Measurements from ENCODE around the gene LAIR2. TPM values are rescaled to one million over a fixed set of nuclear protein-coding genes. Genes with fewer than 3 reads are reported as not detected.

The LAIR2 gene
- total and polyA plus RNA-seq, 2 of the 13 experiments (the other 11 are each of a cell fraction or from before 2014, with no cell fraction given): 1.3 to 1.9 TPM

DNA sequence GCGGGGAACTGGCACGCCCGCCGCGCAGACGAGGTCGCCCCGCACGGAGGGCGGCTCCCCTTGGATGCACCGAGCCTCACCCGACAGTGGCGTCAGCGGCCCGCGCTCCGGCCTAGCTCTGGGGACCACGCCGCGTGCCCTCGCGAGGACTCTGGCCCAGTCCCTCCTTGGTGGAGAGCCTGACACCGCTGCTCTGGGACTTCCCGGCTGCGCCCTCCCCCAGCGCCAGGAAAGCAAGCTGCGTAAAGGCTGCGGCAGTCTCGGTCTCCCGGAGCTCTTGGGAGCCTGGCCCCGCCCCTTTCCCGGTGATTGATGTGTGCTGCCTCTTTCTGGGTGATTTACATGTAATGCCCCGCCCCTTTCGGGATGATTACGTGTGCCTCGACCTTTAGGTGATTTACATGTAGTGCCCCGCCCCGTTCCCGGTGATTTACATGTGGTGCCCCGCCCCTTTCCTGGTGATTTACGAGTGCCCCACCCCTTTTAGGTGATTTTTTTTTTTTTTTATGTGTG, 39.0 kb upstream of the LAIR2 start, which contains the start of gene LENG9 (continued):
- TF ChIP-seq, protein P1, sequence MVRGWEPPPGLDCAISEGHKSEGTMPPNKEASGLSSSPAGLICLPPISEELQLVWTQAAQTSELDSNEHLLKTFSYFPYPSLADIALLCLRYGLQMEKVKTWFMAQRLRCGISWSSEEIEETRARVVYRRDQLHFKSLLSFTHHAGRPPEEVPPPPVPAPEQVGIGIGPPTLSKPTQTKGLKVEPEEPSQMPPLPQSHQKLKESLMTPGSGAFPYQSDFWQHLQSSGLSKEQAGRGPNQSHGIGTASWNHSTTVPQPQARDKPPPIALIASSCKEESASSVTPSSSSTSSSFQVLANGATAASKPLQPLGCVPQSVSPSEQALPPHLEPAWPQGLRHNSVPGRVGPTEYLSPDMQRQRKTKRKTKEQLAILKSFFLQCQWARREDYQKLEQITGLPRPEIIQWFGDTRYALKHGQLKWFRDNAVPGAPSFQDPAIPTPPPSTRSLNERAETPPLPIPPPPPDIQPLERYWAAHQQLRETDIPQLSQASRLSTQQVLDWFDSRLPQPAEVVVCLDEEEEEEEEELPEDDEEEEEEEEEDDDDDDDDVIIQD (CRISPR knock-in tag; IDR thresholded peaks at IDR 0.05; ENCODE audit: low read depth): no peak
- no peak for TF ChIP-seq ZMYM2 (CRISPR knock-in tag; IDR thresholded peaks at IDR 0.05)
- no peak for TF ChIP-seq ZNF260 (CRISPR knock-in tag; IDR thresholded peaks at IDR 0.05; ENCODE audit: borderline replicate concordance, low read depth)
- TF ChIP-seq PCBP2 (optimal IDR thresholded peaks at IDR 0.05; ENCODE audit: low read depth, low read length, poor library complexity, severe bottlenecking): no peak
- TF ChIP-seq THYN1 (CRISPR knock-in tag; IDR thresholded peaks at IDR 0.05; ENCODE audit: borderline replicate concordance, low read depth): no peak
- peak; percentile 82 for TF ChIP-seq POLR2G (IDR thresholded peaks at IDR 0.05; ENCODE audit: low read depth, low read length)
- TF ChIP-seq, protein P2, sequence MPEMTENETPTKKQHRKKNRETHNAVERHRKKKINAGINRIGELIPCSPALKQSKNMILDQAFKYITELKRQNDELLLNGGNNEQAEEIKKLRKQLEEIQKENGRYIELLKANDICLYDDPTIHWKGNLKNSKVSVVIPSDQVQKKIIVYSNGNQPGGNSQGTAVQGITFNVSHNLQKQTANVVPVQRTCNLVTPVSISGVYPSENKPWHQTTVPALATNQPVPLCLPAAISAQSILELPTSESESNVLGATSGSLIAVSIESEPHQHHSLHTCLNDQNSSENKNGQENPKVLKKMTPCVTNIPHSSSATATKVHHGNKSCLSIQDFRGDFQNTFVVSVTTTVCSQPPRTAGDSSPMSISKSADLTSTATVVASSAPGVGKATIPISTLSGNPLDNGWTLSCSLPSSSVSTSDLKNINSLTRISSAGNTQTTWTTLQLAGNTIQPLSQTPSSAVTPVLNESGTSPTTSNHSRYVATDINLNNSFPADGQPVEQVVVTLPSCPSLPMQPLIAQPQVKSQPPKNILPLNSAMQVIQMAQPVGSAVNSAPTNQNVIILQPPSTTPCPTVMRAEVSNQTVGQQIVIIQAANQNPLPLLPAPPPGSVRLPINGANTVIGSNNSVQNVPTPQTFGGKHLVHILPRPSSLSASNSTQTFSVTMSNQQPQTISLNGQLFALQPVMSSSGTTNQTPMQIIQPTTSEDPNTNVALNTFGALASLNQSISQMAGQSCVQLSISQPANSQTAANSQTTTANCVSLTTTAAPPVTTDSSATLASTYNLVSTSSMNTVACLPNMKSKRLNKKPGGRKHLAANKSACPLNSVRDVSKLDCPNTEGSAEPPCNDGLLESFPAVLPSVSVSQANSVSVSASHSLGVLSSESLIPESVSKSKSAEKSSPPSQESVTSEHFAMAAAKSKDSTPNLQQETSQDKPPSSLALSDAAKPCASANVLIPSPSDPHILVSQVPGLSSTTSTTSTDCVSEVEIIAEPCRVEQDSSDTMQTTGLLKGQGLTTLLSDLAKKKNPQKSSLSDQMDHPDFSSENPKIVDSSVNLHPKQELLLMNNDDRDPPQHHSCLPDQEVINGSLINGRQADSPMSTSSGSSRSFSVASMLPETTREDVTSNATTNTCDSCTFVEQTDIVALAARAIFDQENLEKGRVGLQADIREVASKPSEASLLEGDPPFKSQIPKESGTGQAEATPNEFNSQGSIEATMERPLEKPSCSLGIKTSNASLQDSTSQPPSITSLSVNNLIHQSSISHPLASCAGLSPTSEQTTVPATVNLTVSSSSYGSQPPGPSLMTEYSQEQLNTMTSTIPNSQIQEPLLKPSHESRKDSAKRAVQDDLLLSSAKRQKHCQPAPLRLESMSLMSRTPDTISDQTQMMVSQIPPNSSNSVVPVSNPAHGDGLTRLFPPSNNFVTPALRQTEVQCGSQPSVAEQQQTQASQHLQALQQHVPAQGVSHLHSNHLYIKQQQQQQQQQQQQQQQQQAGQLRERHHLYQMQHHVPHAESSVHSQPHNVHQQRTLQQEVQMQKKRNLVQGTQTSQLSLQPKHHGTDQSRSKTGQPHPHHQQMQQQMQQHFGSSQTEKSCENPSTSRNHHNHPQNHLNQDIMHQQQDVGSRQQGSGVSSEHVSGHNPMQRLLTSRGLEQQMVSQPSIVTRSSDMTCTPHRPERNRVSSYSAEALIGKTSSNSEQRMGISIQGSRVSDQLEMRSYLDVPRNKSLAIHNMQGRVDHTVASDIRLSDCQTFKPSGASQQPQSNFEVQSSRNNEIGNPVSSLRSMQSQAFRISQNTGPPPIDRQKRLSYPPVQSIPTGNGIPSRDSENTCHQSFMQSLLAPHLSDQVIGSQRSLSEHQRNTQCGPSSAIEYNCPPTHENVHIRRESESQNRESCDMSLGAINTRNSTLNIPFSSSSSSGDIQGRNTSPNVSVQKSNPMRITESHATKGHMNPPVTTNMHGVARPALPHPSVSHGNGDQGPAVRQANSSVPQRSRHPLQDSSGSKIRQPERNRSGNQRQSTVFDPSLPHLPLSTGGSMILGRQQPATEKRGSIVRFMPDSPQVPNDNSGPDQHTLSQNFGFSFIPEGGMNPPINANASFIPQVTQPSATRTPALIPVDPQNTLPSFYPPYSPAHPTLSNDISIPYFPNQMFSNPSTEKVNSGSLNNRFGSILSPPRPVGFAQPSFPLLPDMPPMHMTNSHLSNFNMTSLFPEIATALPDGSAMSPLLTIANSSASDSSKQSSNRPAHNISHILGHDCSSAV (CRISPR knock-in tag; IDR thresholded peaks at IDR 0.05; ENCODE audit: borderline replicate concordance): no peak
- no peak for TF ChIP-seq ATM (IDR thresholded peaks at IDR 0.05; ENCODE audit: borderline replicate concordance)
- TF ChIP-seq, protein P3, sequence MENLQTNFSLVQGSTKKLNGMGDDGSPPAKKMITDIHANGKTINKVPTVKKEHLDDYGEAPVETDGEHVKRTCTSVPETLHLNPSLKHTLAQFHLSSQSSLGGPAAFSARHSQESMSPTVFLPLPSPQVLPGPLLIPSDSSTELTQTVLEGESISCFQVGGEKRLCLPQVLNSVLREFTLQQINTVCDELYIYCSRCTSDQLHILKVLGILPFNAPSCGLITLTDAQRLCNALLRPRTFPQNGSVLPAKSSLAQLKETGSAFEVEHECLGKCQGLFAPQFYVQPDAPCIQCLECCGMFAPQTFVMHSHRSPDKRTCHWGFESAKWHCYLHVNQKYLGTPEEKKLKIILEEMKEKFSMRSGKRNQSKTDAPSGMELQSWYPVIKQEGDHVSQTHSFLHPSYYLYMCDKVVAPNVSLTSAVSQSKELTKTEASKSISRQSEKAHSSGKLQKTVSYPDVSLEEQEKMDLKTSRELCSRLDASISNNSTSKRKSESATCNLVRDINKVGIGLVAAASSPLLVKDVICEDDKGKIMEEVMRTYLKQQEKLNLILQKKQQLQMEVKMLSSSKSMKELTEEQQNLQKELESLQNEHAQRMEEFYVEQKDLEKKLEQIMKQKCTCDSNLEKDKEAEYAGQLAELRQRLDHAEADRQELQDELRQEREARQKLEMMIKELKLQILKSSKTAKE (CRISPR knock-in tag; IDR thresholded peaks at IDR 0.05; ENCODE audit: borderline replicate concordance): no peak
- no peak for TF ChIP-seq NFATC3 (CRISPR knock-in tag; IDR thresholded peaks at IDR 0.05)
- TF ChIP-seq ZNF552 (CRISPR knock-in tag; IDR thresholded peaks at IDR 0.05; ENCODE audit: borderline replicate concordance): no peak
- TF ChIP-seq MED1 (CRISPR knock-in tag; IDR thresholded peaks at IDR 0.05): peak; percentile 19; the same call in 1 of the 2 replicates
- TF ChIP-seq SPEN (CRISPR knock-in tag; IDR thresholded peaks at IDR 0.05; ENCODE audit: low read depth): peak; percentile 53
- TF ChIP-seq, protein P4, sequence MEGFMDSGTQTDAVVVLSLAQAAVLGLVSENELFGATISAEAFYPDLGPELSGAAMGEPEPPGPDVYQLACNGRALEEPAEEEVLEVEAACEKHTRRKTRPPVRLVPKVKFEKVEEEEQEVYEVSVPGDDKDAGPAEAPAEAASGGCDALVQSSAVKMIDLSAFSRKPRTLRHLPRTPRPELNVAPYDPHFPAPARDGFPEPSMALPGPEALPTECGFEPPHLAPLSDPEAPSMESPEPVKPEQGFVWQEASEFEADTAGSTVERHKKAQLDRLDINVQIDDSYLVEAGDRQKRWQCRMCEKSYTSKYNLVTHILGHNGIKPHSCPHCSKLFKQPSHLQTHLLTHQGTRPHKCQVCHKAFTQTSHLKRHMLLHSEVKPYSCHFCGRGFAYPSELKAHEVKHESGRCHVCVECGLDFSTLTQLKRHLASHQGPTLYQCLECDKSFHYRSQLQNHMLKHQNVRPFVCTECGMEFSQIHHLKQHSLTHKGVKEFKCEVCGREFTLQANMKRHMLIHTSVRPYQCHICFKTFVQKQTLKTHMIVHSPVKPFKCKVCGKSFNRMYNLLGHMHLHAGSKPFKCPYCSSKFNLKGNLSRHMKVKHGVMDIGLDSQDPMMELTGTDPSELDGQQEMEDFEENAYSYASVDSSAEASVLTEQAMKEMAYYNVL (CRISPR knock-in tag; IDR thresholded peaks at IDR 0.05; ENCODE audit: borderline replicate concordance): peak; percentile 24; the same call in 1 of the 2 replicates
